Hepatocyte (in vitro differentiated cells): Measurements from ENCODE around the gene SLC39A11. TPM values are rescaled to one million over a fixed set of nuclear protein-coding genes. Genes with fewer than 3 reads are reported as not detected.

Source experiments
- DNase-seq: peaks from one replicate; pipeline ENCODE4 v3.0.0-alpha.2; 2016; ENCODE audit warnings: low spot score
- H2AFZ ChIP-seq: fragments of 200-600 bp; sonication (generic); 2 replicates; pipeline ENCODE4 v1.6.0; 2016; ENCODE audit warnings: antibody characterized with exemption, mild to moderate bottlenecking
- H3K27ac ChIP-seq: fragments of 200-600 bp; sonication (generic); 2 replicates; pipeline ENCODE4 v1.5.1; 2016; ENCODE audit warnings: mild to moderate bottlenecking
- H3K27me3 ChIP-seq: fragments of 200-600 bp; sonication (generic); 2 replicates; pipeline ENCODE4 v1.6.1; 2016
- H3K36me3 ChIP-seq: fragments of 200-600 bp; sonication (generic); replicated peaks from 2 replicates; pipeline ENCODE4 v1.5.1; 2016; ENCODE audit warnings: low read depth; ENCODE audit not compliant: insufficient read depth
- H3K4me1 ChIP-seq: fragments of 200-600 bp; sonication (generic); 2 replicates; pipeline ENCODE4 v1.5.1; 2016; ENCODE audit warnings: mild to moderate bottlenecking, moderate library complexity; ENCODE audit not compliant: insufficient read depth
- H3K4me2 ChIP-seq: fragments of 200-600 bp; sonication (generic); 2 replicates; pipeline ENCODE4 v1.6.0; 2016
- H3K4me3 ChIP-seq: fragments of 200-600 bp; sonication (generic); 2 replicates; pipeline ENCODE4 v1.5.1; 2016; ENCODE audit warnings: mild to moderate bottlenecking
- H3K79me2 ChIP-seq: fragments of 200-600 bp; sonication (generic); 2 replicates; pipeline ENCODE4 v1.6.0; 2017; ENCODE audit warnings: mild to moderate bottlenecking
- H3K9me2 ChIP-seq: fragments of 200-600 bp; sonication (generic); replicated peaks from 2 replicates; pipeline ENCODE4 v1.6.0; 2017; ENCODE audit warnings: mild to moderate bottlenecking; ENCODE audit not compliant: insufficient read depth
- H3K9me3 ChIP-seq: fragments of 200-600 bp; sonication (generic); 2 replicates; pipeline ENCODE4 v1.5.1; 2016; ENCODE audit warnings: low read depth, mild to moderate bottlenecking
- H4K20me1 ChIP-seq: fragments of 200-600 bp; sonication (generic); 2 replicates; pipeline ENCODE4 v1.6.0; 2016; ENCODE audit warnings: mild to moderate bottlenecking; ENCODE audit not compliant: insufficient read depth, poor library complexity, severe bottlenecking
- CTCF ChIP-seq: fragments of 200-600 bp; sonication (generic); IDR thresholded peaks from 2 replicates; pipeline ENCODE4 v1.5.1; 2016; ENCODE audit warnings: antibody characterized with exemption, mild to moderate bottlenecking; ENCODE audit not compliant: poor library complexity
- EZH2 ChIP-seq: fragments of 200-600 bp; sonication (generic); IDR thresholded peaks from 2 replicates; pipeline ENCODE4 v1.6.1; 2016; ENCODE audit warnings: antibody characterized with exemption, mild to moderate bottlenecking, borderline replicate concordance
- EZH2phosphoT487 ChIP-seq: fragments of 200-600 bp; sonication (generic); IDR thresholded peaks from one replicate; pipeline ENCODE4 v1.6.1; 2018; ENCODE audit warnings: antibody characterized with exemption, mild to moderate bottlenecking, low read depth, moderate library complexity; ENCODE audit not compliant: unreplicated experiment, severe bottlenecking
- WGBS: methylation state at CpG from one replicate; pipeline ENCODE4 v1.1.6; 2016; ENCODE audit warnings: low lambda C conversion rate; ENCODE audit errors: missing lambda C conversion rate; 5-methylcytosine and 5-hydroxymethylcytosine counted together
- polyA plus RNA-seq: library from polyadenylated mRNA; unstranded; fragments of >200 nt; fragmentation: Nextera tagmentation; extraction: Ambion mirVana; gene quantifications from 2 replicates; pipeline ENCODE4 v1.2.1, GENCODE V29; 2016
- total RNA-seq: library from RNA; depleted of rRNA; stranded (reverse); fragments of >200 nt; gene quantifications from 2 replicates; pipeline ENCODE4 v1.2.3, GENCODE V29; 2014

SLC39A11 gene
- total and polyA plus RNA-seq, 2 experiments from 2014 or later, result 37.7 to 39.1 TPM

GRCh38 chr17:72684405-72685020 lies 408.0 kb downstream of the SLC39A11 start:
- Histone ChIP-seq H3K27ac (peak overlapping the region; percentile 66), H3K27me3 (no peaks in the 10 kb centered on the region), H3K9me2 (no peaks in the 10 kb centered on the region), H4K20me1 (no peaks in the 10 kb centered on the region), H3K36me3 (no peaks in the 10 kb centered on the region), H2AFZ (no peak overlapping the region), H3K79me2 (no peaks in the 10 kb centered on the region), H3K9me3 (no peaks in the 10 kb centered on the region), H3K4me2 (peak overlapping the region; percentile 47), H3K4me3 (no peak overlapping the region), H3K4me1 (peaks cover 29% of the 10 kb centered on the region)
- 66% methylated on average over 11 of the region's 11 CpGs for WGBS
- DNase-seq, result no peak
- TF ChIP-seq EZH2, result no peak

- H3K9me3 ChIP-seq, result no peaks in the 10 kb centered on the region
- 30% methylated on average over 10 of the region's 10 CpGs for WGBS
- peak overlapping the region; percentile 66 for H3K27ac ChIP-seq
- H3K4me3 ChIP-seq, result no peak overlapping the region
- no peaks in the 10 kb centered on the region for H4K20me1 ChIP-seq
- no peaks in the 10 kb centered on the region for H3K36me3 ChIP-seq
- peaks cover 29% of the 10 kb centered on the region for H3K4me1 ChIP-seq
- no peaks in the 10 kb centered on the region for H3K79me2 ChIP-seq
- peak; percentile 84 for DNase-seq
- H2AFZ ChIP-seq, result no peak overlapping the region
- no peaks in the 10 kb centered on the region for H3K27me3 ChIP-seq
- peak overlapping the region; percentile 50 for H3K4me2 ChIP-seq
- TF ChIP-seq CTCF (no peak), EZH2 (no peak), EZH2phosphoT487 (no peak)
- no peaks in the 10 kb centered on the region for H3K9me2 ChIP-seq
Observed at GRCh38 chr17:72683506-72684404, 408.7 kb downstream of the SLC39A11 start.

- TF ChIP-seq EZH2phosphoT487, result no peak
- TF ChIP-seq CTCF, result no peak
- no peak for TF ChIP-seq EZH2
- Histone ChIP-seq H3K4me3 (no peak overlapping the region), H3K36me3 (no peaks in the 10 kb centered on the region), H3K27me3 (no peaks in the 10 kb centered on the region), H4K20me1 (no peaks in the 10 kb centered on the region), H3K27ac (peak overlapping the region; percentile 62), H3K9me3 (no peaks in the 10 kb centered on the region), H3K79me2 (no peaks in the 10 kb centered on the region), H3K4me2 (peak overlapping the region; percentile 50), H2AFZ (no peak overlapping the region), H3K4me1 (peaks cover 29% of the 10 kb centered on the region), H3K9me2 (no peaks in the 10 kb centered on the region)
- WGBS, result 26% methylated on average over 1 of the region's 1 CpG
- no peak for DNase-seq
Observed at GRCh38 chr17:72682605-72683004, 409.9 kb downstream of the SLC39A11 start.

GRCh38 chr17:72681844-72682243 lies 410.6 kb downstream of the SLC39A11 start:
- Histone ChIP-seq H3K27ac (no peak overlapping the region), H4K20me1 (no peaks in the 10 kb centered on the region), H3K4me1 (peaks cover 29% of the 10 kb centered on the region), H2AFZ (no peak overlapping the region), H3K9me2 (no peaks in the 10 kb centered on the region), H3K27me3 (no peaks in the 10 kb centered on the region), H3K4me2 (no peak overlapping the region), H3K4me3 (no peak overlapping the region), H3K36me3 (no peaks in the 10 kb centered on the region), H3K9me3 (no peaks in the 10 kb centered on the region), H3K79me2 (no peaks in the 10 kb centered on the region)
- no peak for DNase-seq
- WGBS, result 87% methylated on average over 12 of the region's 12 CpGs
- TF ChIP-seq CTCF (no peak), EZH2phosphoT487 (no peak), EZH2 (no peak)
